ENCODE results near the gene EPB41L3.
"Not testable (repeated sequence)": the region's sequence is repeated elsewhere in the genome, so short reads cannot be mapped to it uniquely, and the experiment has no call there.

Gene EPB41L3

DNA sequence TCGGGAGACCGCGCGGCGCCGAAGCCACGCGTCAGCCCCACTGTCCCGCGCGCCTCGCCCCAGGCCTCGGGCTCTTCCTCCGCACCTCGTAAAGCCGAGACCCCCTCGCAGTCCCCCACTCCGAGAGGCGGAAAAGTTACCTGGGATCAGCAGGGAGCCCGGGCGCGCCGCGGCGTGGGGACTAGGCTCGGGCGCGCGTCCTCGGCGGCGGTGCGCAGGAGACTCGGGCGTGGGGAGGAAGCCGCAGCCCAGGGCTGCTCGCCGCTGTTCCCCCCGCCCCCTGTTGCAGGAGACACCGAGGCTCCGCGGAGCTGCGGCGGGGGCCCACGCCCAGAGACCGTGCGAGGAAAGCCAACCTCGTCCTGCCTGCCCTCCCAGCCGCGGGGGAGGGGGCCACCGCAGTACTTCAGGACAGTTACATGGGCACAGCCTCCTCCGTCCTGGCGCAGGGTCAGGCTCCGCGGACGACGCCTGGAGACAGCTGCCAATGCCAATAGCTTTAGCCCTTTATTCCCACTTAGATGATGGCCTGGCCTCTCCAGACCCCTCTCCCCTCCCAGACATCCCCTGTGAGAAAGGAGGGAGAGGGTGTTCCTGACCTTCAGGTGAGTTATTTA, at the start of gene EPB41L3:
EPB41L3 (minus strand) TSS at position 225 of the 617 bp plus-strand sequence. CDS start 54,814 bp downstream, outside the sequence.
- peak in 8 of 10 donors; percentile 32 to 90 (median 52) for DNase-seq
- intact Hi-C loops (cut with DNase I): loop anchor here (5.0 to 10.0 kb wide), 2 partner anchors 89 to 117 kb away; no protein-coding TSS in a partner anchor

DNA sequence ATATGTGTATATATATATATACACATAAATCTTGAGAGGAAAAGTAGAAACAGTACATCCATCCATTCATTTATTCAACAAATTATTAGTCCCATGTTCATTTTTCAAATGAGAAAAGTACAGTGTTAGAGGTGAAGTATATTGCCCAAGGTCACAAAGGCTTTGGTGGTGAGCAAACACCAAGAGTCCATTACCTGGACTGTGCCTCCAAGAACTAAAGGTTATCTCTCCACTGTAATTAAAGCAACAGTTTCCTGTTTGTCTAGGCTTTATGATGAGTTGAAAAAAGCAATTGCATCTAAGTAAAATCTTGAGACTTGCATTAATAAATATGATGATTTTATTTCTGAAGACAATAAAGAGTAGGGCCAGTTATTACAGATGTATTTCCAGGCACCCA, 44.7 kb upstream of the EPB41L3 start:
- no peak for DNase-seq
- intact Hi-C loops (cut with DNase I): no loop called here

DNA sequence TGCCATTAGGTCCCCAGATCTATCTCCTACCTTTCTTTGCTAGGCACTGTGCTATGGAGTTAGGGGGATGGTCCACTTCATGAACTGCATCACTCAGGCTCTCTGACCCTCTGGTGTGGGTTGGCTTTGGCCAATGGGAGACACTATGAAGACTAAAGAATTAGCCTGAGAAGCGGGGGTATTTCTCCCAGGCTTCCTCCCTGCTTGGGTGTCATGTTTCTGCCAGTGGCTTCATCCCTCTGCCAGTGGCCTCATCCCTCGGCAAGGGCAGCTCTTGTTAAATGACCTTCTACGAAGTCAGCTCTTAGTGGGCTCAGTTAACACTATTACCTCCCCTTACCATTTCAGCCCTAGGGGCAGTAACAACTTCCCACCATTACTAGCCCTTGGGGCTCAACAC, 41.9 kb upstream of the EPB41L3 start:
- intact Hi-C loops (cut with DNase I): no loop called here

DNA sequence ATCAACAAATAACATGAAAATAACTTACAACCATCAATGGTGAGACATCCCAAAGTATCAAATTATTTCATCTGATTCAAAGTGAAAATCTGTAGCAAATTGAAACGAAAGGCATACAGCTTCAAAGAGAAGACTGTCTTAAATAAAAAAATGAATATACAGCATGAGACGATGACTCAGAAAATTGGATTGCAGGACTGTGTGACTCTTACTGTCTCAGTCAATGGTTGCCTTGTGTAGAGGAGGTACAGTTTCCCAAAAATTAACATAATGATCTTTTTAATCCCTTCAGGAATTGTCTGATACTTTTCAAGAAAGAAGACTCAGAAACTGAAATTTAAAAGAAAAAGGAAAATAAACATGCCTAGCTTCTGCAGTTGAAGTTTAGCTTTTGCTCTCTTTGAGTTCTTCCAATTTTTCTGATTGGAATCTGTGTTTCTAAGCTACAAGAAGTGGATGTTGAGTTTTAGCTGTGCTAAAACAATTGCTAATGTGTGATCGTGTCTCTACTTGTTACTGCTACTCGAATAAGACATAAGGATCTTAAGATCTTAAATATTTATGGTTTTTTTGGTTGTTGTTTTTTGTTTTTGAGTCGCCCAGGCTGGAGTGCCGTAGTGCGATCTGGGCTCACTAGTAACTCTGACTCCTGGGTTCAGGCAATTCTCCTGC, 41.1 kb upstream of the EPB41L3 start:
- DNase-seq: no peak
- intact Hi-C loops (cut with DNase I): no loop called here

More for the DNA sequence above, 41.9 kb upstream of the EPB41L3 start:
- no peak for DNase-seq

DNA sequence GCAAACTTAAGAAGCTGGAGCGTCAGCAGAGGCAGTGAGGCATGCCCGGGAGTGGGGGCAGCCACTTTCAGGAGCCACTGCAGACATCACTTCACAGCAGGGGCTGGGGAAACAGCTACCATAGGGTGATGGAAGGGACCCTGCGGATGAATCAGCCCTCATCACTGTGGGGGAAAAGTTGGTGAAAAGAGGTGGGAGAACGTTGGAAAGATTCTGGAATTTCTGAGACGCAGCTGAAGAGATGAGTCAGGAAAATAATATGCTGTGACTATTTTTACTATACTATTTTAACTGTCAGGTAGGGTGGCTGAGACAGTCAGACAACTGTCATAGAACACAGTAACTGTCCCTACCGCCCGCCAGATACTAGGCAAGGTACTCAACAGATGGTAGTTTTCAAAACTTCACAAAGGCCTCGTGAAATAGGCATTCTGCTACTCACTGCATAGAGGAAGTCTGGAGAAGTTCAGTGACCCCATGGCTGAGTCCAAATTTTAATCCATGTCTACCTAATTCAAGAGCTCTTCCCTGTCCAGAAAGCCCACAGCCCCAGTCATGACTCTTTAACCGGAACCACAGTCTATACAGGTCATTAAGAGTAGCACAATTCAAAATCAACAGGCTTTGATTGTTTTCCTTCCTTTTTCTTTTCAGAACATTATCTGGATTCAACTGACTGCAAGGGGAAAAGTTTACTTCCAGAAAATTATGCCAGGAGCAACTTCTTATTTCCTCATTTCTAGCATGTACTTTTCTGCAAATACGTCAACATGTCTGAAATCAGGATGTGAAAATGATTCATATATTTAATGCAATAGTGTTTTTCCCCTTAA, 39.3 kb upstream of the EPB41L3 start:
- intact Hi-C loops (cut with DNase I): no loop called here

DNA sequence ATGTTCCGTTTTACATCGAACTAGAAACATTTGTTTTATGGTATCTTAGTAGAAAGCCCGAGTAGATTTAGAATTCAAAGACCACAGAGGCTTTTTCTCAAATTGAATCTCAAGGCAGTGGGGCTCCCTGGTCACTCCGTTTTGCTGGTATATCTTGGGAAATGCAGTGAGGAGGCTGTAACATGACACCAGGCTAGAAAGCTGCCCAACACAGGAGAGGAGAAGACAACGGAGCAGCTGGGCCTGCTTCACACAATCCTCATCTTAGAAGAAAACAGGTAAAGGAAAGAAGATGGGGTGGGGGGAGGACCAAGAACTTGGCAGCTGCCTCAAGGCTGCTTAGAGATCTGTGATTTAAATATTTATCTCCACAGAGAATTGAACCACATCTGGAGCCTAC, 38.3 kb upstream of the EPB41L3 start:
- intact Hi-C loops (cut with DNase I): no loop called here
- DNase-seq: no peak

More for the DNA sequence above, 39.3 kb upstream of the EPB41L3 start:
- DNase-seq: peak in 1 of 10 donors; percentile 59

DNA sequence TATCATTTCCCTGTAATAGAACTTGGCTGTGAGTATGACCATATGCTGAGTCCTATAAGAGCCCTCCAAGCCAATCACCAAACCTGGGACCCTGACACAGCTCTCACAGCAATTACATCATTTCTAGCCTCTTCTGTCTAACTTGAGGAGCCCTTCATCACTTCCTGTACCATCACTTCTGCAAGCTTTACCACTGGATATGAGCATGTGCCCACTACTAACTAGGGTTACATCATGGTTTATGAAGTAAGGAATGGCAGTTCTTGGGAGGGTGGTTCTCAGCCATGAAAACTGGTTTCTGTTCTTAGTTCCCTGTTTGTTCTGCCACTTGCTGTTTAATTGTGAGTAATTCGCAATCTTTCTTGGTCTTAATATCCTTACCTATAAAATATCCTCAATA, 31.0 kb upstream of the EPB41L3 start:
- intact Hi-C loops (cut with DNase I): no loop called here
- DNase-seq: no peak

DNA sequence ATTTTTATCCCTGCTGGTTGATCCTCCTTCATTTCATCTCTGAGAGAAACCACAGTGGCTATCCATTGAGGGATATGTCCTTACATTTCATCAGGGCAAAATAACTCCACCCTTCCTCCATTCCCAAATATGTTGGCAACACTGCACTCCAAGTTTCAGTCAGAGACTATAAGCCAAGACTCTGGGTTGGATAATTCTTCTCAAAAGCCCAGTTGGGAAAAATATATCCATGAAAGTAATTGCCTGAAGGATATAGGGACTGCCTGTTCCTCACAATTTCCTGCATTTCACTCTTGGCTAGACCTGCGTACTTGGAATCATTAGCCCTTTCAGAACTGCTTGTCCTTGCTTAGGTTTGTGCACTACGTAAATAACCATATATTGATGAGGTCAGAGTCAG, 27.9 kb upstream of the EPB41L3 start:
- intact Hi-C loops (cut with DNase I): no loop called here
- no peak for DNase-seq

DNA sequence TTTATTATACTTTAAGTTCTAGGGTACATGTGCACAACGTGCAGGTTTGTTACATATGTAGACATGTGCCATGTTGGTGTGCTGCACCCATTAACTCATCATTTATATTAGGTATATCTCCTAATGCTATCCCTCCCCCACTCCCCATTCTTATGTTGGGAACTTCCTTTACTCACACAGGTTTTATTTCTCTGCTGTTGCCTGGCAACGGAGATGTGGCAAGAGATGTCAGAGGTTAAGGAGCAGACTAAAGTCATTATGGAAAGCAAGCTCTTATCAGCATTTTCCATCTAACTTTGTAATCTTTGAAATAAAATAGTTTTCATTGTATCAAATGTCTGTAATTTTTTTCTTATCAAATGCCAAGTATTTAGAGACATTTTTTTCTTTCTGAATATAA, 26.8 kb upstream of the EPB41L3 start:
- intact Hi-C loops (cut with DNase I); DNase-seq: not testable (repeated sequence)

DNA sequence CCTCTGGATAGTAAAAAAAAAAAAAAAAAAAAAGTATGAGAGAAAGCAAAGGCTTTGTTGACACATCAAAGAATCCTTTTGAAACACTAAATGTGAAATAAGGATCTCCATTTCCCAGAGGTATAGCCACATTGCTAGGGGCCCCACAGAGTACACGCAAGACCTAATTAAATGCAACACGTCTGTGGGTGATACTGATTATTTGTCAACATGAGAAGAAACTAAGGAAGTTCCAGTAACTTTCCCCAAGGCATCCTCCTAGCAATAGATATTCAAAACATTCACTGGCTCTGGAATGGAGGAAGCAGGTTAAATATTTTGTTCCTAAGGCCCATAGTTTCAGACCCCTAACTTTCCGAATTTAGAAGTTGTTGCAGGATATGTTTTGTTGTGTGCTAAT, 24.6 kb upstream of the EPB41L3 start:
- intact Hi-C loops (cut with DNase I): no loop called here
- DNase-seq: no peak

DNA sequence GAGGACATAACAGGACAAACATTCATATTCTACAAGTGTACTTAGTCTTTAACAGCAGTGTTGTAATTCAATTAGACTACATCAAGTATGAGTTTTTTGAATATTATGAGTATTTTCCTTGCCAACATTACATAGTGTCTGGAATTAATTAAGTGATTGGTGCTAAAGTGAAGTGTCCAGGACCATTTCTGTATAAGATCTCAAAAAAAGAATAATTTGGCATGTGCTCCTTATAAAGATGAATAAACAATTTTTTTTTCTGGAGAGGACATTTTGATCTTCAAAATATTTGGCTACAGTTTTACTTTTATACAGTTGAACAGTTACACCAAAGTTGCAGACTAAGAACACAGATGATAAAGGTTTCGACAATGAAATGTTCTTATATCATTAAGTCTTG, 15.1 kb upstream of the EPB41L3 start:
- intact Hi-C loops (cut with DNase I): no loop called here
- DNase-seq: no peak

DNA sequence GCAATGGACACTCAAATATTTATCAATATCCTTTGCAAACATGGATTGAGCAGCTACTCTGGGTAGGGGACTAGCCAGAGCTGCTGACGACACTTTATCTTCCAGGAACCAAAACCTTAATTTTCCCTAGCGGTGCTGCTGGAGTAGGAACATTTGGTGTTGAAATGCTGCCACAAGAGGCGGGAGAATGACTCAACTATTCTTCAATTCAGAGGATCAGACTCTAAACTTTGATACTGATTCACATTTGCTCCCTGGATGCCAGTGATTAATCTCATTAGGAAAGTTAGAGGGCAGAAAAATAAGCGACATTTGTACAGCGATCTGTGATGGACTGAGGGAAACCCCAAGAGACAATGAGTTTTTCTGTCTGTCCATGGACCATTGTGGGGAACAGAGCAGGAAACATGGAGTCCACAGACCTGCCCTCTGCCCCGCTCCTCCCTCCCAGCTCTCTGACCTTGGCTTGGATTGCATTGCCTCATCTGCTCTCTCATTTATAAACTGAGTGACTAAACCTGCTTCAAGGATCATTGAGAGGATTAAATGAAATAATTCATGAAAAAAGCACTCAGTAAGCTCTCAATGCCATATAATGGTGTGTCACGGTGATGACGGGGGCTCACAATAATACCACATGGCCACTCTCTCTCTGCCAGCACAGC, 12.6 kb upstream of the EPB41L3 start:
- intact Hi-C loops (cut with DNase I): no loop called here
- DNase-seq: no peak

DNA sequence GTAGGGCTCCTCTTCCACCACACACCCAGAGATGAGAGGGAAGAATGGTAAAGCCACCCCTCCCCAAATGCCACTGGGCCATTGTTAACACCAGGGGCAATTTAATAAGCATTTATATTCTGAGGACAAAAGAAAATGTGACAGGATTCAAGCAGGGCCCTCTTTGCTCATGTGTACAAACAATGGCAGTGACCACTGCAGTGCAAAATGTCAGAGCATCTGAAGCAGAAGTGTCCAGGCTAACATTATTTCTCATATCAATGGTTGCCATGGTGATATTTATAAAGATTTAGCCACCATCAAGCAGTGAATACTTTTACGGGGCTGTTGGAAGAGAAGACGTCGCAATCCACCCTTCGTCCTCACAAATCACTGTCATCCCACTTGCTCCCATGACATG, 10.8 kb upstream of the EPB41L3 start:
- DNase-seq: no peak
- intact Hi-C loops (cut with DNase I): no loop called here

DNA sequence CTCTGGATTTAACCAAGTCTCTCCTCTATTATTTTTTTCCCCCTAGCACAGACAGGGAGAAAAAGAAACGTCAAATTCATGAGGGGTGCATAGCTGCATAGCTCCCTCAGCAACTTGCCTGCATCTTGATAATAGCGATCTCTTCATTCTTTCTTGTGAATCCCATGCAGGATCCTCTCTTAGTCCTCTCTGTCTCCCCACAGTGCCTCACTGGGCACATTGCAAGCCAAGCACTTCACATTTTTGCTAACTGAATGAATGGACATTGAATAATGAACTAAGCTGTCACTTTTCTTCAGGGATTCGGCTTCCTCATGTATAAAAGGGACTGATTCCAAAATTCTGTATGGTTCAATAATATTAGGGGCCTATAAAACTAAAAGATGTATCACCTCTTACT, 2.9 kb upstream of the EPB41L3 start:
- intact Hi-C loops (cut with DNase I): loop anchor here (10.0 kb wide), 1 partner anchor 92 kb away; no protein-coding TSS in a partner anchor
- DNase-seq: peak in 7 of 10 donors; percentile 19 to 91 (median 35)

DNA sequence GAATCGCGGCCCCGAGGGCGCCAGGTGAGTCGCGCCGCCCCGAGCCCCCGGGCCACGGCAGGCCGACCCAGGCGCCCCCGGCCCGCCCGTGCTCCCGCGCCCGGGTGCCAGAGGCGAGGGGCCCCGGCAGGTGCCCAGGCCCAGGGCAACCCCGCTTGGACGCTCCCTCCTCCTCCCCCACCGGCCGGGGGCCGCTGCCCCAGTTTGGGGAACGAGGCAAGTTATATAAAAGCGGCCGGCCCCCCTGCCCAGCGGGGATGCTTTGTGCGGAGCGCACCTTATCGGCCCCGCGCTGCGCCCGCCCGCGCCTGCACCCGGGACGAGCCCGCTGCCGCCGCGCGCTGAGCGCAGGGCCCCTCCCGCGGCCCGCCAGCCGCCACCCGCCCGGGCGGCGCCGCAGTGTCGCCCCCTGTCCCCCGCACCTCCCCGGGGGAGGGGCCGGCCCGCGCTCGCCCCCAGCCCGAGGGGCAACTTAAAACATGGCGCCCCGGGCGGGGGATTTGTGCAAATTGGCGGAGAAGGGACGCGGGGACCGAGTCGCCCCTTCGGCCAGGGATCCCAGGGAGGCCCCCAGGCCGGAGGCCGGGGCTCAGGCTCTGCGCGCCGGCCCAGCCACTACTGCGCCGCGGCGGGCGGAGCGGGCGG, 639 bp downstream of the EPB41L3 start:
- DNase-seq: peak in 6 of 10 donors; percentile 12 to 86 (median 22)
- intact Hi-C loops (cut with DNase I): loop anchor here (5.0 to 10.0 kb wide), 2 partner anchors 88 to 116 kb away; no protein-coding TSS in a partner anchor

DNA sequence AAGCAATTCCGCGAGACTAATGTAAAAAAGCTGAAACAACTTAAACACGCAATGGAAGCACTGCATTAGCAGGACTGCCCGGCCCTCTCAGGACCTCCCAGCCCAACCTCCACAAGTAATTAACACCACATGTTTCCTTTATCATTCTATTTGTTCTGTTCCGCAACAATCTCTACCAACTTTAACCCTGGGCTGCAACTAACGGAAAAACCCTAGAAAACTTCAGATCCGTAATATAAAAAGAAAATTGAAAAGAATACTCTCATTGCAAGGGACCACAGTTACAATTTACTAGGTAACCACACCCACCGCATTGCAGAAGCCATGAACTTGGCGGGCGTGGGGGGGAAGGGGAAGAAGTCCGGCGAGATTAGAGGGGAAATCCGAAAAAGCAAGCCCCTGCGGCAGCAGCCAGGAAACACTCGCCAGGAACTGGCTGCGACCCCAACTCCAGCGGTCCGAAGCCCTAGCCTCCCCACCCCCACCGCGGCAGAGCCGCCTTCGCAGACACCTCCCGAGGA, 1.2 kb downstream of the EPB41L3 start:
- intact Hi-C loops (cut with DNase I): loop anchor here (5.0 to 10.0 kb wide), 2 partner anchors 88 to 115 kb away; no protein-coding TSS in a partner anchor
- peak in 3 of 10 donors; percentile 14 to 73 (median 16) for DNase-seq

DNA sequence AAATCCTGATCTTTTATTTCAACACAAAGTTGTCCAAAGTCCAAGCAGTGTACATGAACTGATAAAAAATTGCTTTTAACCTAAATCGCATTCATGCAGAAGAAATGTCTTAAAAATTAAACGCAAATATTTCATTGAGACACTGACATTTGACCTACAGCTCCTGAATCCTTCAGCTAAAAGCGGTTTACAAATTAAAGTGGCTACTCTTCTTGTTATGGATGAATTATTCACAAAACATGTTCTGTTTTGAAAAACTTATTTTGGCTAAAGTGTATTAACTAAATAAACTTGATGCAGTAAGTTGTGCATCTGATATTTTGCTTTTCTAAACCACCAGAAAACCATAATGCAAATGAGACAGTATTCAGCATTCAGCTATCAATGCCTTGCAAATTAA, 2.2 kb downstream of the EPB41L3 start:
- intact Hi-C loops (cut with DNase I): loop anchor here (5.0 to 10.0 kb wide), 2 partner anchors 87 to 114 kb away; no protein-coding TSS in a partner anchor

DNA sequence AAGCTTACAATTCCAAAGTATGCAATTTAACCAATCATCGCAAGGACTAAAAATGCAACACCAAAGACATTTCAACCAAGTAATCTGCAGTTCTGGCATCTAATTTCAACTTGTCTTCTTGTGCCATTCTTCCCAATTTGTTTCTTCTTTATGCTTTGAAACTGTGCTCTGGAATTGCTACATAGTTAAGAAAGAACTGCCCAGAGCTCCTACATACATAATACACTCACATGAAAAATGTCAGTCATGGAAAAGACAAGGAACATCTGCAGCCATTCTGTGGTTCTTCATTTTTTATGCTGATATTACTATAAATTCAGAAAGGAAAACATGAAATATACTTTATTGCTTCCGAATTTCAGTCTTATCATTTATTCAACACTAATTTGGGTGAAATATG, 4.4 kb downstream of the EPB41L3 start:
- DNase-seq: no peak
- intact Hi-C loops (cut with DNase I): no loop called here

More for the DNA sequence above, 2.2 kb downstream of the EPB41L3 start:
- no peak for DNase-seq

DNA sequence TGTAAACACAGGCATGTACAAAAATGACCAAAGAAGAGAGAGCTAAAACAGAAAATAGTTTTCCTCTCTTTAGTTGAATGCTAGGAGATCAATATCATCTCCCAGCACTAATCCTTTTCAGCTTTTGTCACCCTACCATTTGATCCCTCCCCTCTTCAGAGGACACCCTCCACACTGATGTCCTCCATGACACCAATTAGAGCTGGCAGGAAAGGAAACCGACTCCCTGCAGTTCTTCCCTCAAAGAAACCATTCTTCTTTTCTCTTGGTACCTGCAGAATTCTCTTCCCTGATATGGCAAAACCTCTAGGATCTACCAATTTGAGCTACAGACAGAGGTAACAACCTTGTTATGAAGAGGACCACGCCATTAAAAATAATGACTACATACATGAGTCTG, 5.3 kb downstream of the EPB41L3 start:
- no peak for DNase-seq
- intact Hi-C loops (cut with DNase I): no loop called here

DNA sequence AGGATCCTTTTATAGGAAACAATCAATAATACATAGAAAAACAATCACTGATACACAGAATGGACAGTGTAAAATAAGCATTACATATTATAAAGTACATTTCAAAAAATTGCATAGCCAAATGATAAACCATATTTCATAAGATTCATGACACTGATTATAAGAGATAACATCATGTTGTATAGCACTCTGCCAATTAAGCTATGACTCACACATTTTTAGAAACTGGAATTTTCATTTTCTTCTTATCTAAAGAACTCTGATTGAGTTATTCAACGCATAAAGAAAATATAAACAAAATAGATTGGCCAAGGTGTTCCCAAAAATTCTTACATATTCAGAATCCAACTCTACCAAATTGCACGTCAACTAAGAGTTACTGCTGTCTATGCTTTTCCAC, 5.9 kb downstream of the EPB41L3 start:
- intact Hi-C loops (cut with DNase I): no loop called here
- no peak for DNase-seq
